GM15510 (cell line): ENCODE measurements around the gene PLCG2.
A peak's percentile ranks its signal among the peaks of the same experiment; 100 is the strongest.

ENCODE experiments used
- POLR2A ChIP-seq: IDR thresholded peaks from 3 replicates; pipeline ENCODE4 v1.6.1; 2011; ENCODE audit warnings: borderline replicate concordance; ENCODE audit not compliant: insufficient read length; ENCODE audit errors: extremely low read depth

PLCG2 gene

DNA sequence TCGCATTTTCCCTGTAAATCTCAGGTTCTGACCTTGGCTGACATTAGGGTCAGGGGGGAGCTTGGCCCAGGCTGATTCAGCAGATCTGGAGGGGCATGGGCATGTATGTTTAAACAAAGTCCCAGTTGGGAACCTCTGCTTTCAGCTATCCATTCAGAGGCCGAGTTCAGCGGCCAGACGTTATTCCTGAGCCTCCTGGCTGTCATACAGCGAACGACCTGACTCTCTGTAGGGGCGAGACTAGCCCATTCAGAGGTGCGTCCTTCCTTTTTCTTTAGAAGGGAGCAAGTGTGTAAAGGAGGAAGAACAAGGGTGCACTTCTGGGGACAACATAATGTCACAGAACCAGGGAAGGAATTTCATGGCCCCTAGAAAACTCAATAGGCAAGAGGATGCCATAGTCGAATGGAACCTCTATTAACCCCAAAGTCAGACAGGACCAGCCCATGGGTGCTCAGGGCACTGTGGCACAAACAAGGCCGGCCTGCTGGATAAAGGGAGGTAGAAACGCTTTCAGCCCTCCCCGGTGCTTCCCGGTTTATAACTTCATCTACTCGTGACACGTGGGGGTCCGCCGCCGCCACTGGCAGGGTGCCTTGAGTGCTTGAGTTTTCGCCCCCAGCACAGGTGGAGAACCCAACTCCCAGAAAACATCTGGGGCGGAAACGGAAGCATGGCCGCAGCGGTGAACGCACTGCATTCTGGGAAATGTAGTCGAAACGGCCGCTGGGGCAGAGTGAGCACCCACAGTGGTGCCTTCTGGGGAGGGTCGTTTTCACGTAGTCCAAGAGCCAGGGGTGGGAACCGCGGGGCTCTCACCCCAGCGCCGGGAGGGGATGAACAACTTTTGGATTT is 33.2 kb upstream of the PLCG2 start:
- peak; percentile 64 for TF ChIP-seq POLR2A

GRCh38 chr16:81746566-81746965 is 32.5 kb upstream of the PLCG2 start:
- TF ChIP-seq POLR2A: no peak

GRCh38 chr16:81748476-81749198 is 30.5 kb upstream of the PLCG2 start:
- no peak for TF ChIP-seq POLR2A

GRCh38 chr16:81752225-81752875 is 26.7 kb upstream of the PLCG2 start:
- TF ChIP-seq POLR2A: peak; percentile 70

- no peak for TF ChIP-seq POLR2A
These were observed 26.2 kb upstream of the PLCG2 start for GRCh38 chr16:81752876-81753227.

DNA sequence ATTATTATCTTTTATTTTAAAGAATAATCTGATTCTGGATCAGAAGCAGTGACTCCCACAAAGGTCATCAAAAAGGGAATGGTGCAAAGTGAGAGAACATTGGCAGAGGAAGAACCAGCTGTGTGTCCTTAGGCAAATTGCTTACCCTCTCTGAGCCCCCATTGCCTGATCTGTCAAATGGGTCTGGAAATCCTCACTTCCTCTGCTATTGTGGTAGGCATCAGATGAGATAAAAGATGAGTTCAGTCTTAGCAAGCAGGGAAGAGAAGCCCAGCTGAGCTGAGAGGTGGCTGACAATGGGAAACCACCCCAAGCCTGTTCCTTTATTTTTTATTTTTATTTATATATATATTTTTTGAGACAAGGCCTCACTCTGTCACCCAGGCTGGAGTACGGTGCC is 24.2 kb upstream of the PLCG2 start:
- TF ChIP-seq POLR2A: no peak

DNA sequence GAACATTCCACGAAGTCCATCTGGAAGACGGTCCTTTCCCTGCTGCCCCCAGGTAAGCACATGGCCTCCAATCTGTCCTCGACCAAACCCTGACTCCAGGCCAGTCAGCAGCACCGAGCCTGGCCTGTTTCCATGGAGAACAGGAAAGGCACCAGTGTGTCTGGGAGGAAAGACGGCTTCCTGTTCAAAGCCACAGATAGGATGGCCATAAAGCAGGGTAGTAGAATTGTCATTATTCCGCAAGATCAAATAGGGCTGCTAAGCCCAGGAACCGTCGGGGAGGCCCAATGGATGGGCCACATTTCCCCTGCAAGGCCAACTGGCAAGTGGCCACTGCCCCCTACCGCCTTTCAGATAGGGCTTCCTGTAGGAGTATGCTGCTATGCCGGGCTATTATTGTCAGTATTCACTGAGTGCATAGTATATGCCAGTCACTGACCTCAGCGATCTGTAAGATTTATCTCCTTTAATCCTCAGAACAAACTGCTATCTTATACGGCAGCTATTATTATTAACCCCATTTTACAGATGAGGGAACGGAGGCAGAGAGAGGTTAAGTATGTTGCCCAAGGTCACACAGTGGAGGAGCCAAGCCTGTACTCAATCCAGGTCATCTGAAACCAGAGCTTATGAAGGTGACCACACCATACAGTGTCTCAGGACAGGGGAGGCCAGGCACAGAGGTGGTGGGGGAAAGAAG is 23.0 kb upstream of the PLCG2 start:
- no peak for TF ChIP-seq POLR2A

DNA sequence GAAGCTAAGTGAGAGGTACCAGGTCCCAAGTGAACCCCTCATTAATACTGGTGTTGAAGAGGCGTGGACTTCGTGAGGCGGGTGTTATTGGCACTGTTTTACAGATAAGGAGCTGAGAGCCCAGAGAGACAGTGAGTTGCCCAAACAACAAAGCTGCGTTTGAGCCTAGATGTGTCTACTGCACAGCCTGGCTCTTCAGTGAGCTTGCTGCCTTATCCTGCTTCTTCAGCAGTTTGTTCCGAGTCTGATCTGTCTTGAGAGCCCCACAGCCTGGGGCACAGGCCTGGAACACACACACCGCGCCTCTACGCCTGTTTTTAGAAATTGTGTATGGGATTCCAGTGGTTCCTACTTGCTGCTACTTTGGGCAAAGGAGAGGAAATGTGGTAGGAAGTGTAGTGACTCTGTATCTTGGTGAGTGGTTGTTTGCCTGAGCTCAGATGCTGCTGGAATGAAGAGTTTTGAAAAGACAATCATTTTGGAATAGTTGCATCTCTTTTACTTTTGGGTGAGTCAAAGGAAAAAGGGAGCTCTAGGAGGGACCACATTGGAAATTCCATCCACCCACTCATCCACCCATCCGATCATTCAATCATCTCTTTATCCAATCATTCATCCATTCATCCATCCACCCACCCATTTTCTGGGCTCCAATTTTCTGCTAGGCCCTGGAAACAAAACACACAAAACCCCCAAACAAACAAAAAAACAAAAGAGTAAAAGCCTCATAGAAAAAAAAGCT is 22.3 kb upstream of the PLCG2 start:
- TF ChIP-seq POLR2A: no peak

DNA sequence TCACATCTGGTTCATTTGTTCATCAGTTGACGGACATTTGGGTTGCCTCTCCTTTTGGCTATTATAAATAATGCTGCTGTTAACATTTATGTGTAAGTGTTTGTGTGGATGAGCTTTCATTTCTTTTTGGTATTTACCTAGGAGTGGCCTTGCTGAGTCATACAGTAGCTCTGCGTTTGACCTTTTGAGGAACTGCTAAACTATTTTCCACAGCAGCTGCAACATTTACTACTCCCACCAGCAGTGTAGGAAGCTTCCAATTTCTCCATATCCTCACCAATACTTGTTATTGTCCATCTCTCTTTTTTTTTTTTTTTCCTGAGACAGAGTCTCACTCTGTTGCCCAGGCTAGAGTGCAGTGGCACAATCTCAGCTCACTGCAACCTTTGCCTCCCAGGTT is 20.7 kb upstream of the PLCG2 start:
- no peak for TF ChIP-seq POLR2A

- TF ChIP-seq POLR2A: no peak
These were observed 13.8 kb upstream of the PLCG2 start for GRCh38 chr16:81765111-81765919.

DNA sequence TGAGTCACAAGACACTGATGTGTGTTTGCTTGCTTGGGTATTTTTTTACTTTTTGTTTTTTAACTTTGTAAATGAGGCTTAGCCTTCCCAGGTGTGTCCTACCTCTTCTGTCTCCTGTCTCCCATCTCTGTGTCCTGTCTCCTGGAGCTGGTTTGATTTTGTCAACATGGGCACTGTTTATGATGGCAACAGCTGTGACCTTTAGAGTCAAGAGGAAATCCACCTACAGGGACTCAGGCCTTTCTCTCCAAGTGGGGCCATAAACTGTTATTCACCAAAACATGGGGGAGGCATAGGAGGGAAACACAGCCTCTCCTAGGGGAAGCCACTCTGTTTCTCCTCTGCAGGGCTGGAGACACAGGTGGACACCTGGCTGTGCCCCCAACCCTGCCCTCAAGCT is 13.1 kb upstream of the PLCG2 start:
- TF ChIP-seq POLR2A: no peak

- TF ChIP-seq POLR2A: no peak
These were observed 11.0 kb upstream of the PLCG2 start for GRCh38 chr16:81767987-81768592.

DNA sequence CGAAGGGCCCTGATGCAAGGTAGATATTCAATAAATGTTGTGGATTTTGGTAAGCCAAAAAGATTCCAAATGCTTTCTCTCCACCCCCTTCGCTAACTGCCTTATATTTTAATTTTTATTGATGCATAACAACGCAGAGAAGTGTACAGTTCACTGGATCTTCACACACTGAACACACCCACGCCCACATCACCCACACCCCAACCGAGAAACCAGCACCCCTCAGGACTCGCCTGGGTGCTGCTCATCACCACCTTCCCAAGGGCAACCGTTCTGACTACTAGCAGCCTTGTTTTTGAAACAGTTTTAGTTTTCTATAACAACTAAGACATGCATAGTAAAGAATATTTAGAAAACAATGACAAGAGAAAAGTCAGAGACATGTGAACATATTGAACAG is 9.1 kb upstream of the PLCG2 start:
- TF ChIP-seq POLR2A: no peak
